Activated T-helper 17 cell treated with anti-CD3 and anti-CD28 coated beads, Interleukin-2, amount 50 U/mL, for 72 hours (primary cell): ENCODE results near the gene PRRC1. TPM values are rescaled to one million over a fixed set of nuclear protein-coding genes. Genes with fewer than 3 reads are reported as not detected.
A peak's percentile ranks its signal among the peaks of the same experiment; 100 is the strongest.
"Not testable (repeated sequence)": the region's sequence is repeated elsewhere in the genome, so short reads cannot be mapped to it uniquely, and the experiment has no call there.

ENCODE experiments used
- ATAC-seq: fragments of 150-1000 bp; cut with Tn5 transposase; replicated peaks from 2 replicates; pipeline ENCODE4 v1.10.0; 2021; ENCODE audit warnings: mild to moderate bottlenecking, moderate library complexity
- H3K27ac Mint-ChIP-seq: one replicate; pipeline ENCODE4 v1.8.0; 2022; ENCODE audit warnings: mixed read lengths
- H3K27me3 Mint-ChIP-seq: one replicate; pipeline ENCODE4 v1.8.0; 2022; ENCODE audit warnings: mixed read lengths
- H3K36me3 Mint-ChIP-seq: one replicate; pipeline ENCODE4 v1.8.0; 2022; ENCODE audit warnings: low read depth, mild to moderate bottlenecking, mixed read lengths
- H3K4me1 Mint-ChIP-seq: one replicate; pipeline ENCODE4 v1.8.0; 2022; ENCODE audit warnings: mixed read lengths
- H3K4me3 Mint-ChIP-seq: one replicate; pipeline ENCODE4 v1.8.0; 2022; ENCODE audit warnings: mild to moderate bottlenecking, mixed read lengths
- H3K9me3 Mint-ChIP-seq: one replicate; pipeline ENCODE4 v1.8.0; 2022; ENCODE audit warnings: mixed read lengths
- total RNA-seq, 2 donors: library from RNA; stranded (reverse); gene quantifications; one replicate each; pipeline ENCODE4 v1.2.3, GENCODE V29; 2022

The PRRC1 gene
- total RNA-seq, 2 donors from 2014 or later, result 31.3 to 39.1 TPM

GRCh38 chr5:127518319-127518621 is 830 bp downstream of the PRRC1 start:
- H3K27ac Mint-ChIP-seq, result peak overlapping the region; percentile 78

GRCh38 chr5:127519527-127519926 is 2.1 kb downstream of the PRRC1 start:
- Mint-ChIP-seq H3K36me3 (peaks cover 55% of the 10 kb centered on the region), H3K9me3 (peaks cover 8% of the 10 kb centered on the region), H3K4me1 (peaks cover 17% of the 10 kb centered on the region), H3K27me3 (peaks cover 8% of the 10 kb centered on the region), H3K27ac (no peak overlapping the region), H3K4me3 (peak overlapping the region; percentile 83)
- no peak for ATAC-seq

More at GRCh38 chr5:127518319-127518621, 830 bp downstream of the PRRC1 start:
- Mint-ChIP-seq H3K36me3 (peaks cover 42% of the 10 kb centered on the region), H3K4me1 (peaks cover 17% of the 10 kb centered on the region), H3K4me3 (peak overlapping the region; percentile 83), H3K9me3 (peaks cover 8% of the 10 kb centered on the region), H3K27me3 (peaks cover 10% of the 10 kb centered on the region)
- no peak for ATAC-seq

- ATAC-seq, result no peak
Measured at GRCh38 chr5:127521138-127521770, 3.8 kb downstream of the PRRC1 start.

GRCh38 chr5:127525181-127525580 is 7.7 kb downstream of the PRRC1 start:
- no peak for ATAC-seq
- H3K4me3 Mint-ChIP-seq, result no peak overlapping the region
- H3K4me1 Mint-ChIP-seq, result peaks cover 9% of the 10 kb centered on the region
- peaks cover 8% of the 10 kb centered on the region for H3K9me3 Mint-ChIP-seq
- no peak overlapping the region for H3K27ac Mint-ChIP-seq
- H3K36me3 Mint-ChIP-seq, result peaks cover 100% of the 10 kb centered on the region
- no peaks in the 10 kb centered on the region for H3K27me3 Mint-ChIP-seq

More at GRCh38 chr5:127521138-127521770, 3.8 kb downstream of the PRRC1 start:
- peaks cover 8% of the 10 kb centered on the region for H3K9me3 Mint-ChIP-seq
- peaks cover 17% of the 10 kb centered on the region for H3K4me1 Mint-ChIP-seq
- no peaks in the 10 kb centered on the region for H3K27me3 Mint-ChIP-seq
- H3K36me3 Mint-ChIP-seq, result peaks cover 72% of the 10 kb centered on the region
- H3K4me3 Mint-ChIP-seq, result no peak overlapping the region
- H3K27ac Mint-ChIP-seq, result no peak overlapping the region

- Mint-ChIP-seq H3K4me1 (no peaks in the 10 kb centered on the region), H3K4me3 (no peak overlapping the region), H3K36me3 (peaks cover 99% of the 10 kb centered on the region), H3K9me3 (no peaks in the 10 kb centered on the region), H3K27ac (no peak overlapping the region), H3K27me3 (no peaks in the 10 kb centered on the region)
- no peak for ATAC-seq
Measured at GRCh38 chr5:127529904-127530682, 12.7 kb downstream of the PRRC1 start.

- Mint-ChIP-seq H3K27ac (no peak overlapping the region), H3K4me1 (peaks cover 4% of the 10 kb centered on the region), H3K27me3 (no peaks in the 10 kb centered on the region), H3K9me3 (no peaks in the 10 kb centered on the region), H3K4me3 (no peak overlapping the region), H3K36me3 (peaks cover 96% of the 10 kb centered on the region)
- no peak for ATAC-seq
Measured at GRCh38 chr5:127536687-127537086, 19.2 kb downstream of the PRRC1 start.

GRCh38 chr5:127540553-127540952 is 23.1 kb downstream of the PRRC1 start:
- not testable (repeated sequence) for H3K4me3 Mint-ChIP-seq, ATAC-seq, H3K9me3 Mint-ChIP-seq, H3K27me3 Mint-ChIP-seq, H3K27ac Mint-ChIP-seq, H3K4me1 Mint-ChIP-seq
- peaks cover 82% of the 10 kb centered on the region for H3K36me3 Mint-ChIP-seq

GRCh38 chr5:127545249-127545648 is 27.8 kb downstream of the PRRC1 start:
- H3K9me3 Mint-ChIP-seq, H3K4me1 Mint-ChIP-seq, H3K4me3 Mint-ChIP-seq, ATAC-seq, H3K27me3 Mint-ChIP-seq, H3K27ac Mint-ChIP-seq: not testable (repeated sequence)
- H3K36me3 Mint-ChIP-seq, result peaks cover 79% of the 10 kb centered on the region

GRCh38 chr5:127549551-127549950 is 32.1 kb downstream of the PRRC1 start:
- Mint-ChIP-seq H3K36me3 (peaks cover 94% of the 10 kb centered on the region), H3K4me1 (peaks cover 8% of the 10 kb centered on the region), H3K27ac (peak overlapping the region; percentile 35), H3K27me3 (no peaks in the 10 kb centered on the region), H3K9me3 (no peaks in the 10 kb centered on the region), H3K4me3 (no peak overlapping the region)
- no peak for ATAC-seq

- H3K4me3 Mint-ChIP-seq, result no peak overlapping the region
- H3K27me3 Mint-ChIP-seq, result no peaks in the 10 kb centered on the region
- no peaks in the 10 kb centered on the region for H3K9me3 Mint-ChIP-seq
- H3K36me3 Mint-ChIP-seq, result peaks cover 92% of the 10 kb centered on the region
- H3K27ac Mint-ChIP-seq, result no peak overlapping the region
- peaks cover 6% of the 10 kb centered on the region for H3K4me1 Mint-ChIP-seq
- ATAC-seq, result no peak
Measured at GRCh38 chr5:127550652-127551409, 33.4 kb downstream of the PRRC1 start.

- no peaks in the 10 kb centered on the region for H3K4me1 Mint-ChIP-seq
- no peak overlapping the region for H3K27ac Mint-ChIP-seq
Measured at GRCh38 chr5:127551410-127552041, 34.1 kb downstream of the PRRC1 start.

GRCh38 chr5:127555826-127556225 is 38.4 kb downstream of the PRRC1 start:
- Mint-ChIP-seq H3K36me3 (peaks cover 44% of the 10 kb centered on the region), H3K4me1 (no peaks in the 10 kb centered on the region), H3K4me3 (no peak overlapping the region), H3K9me3 (no peaks in the 10 kb centered on the region), H3K27me3 (no peaks in the 10 kb centered on the region), H3K27ac (no peak overlapping the region)
- no peak for ATAC-seq

More at GRCh38 chr5:127551410-127552041, 34.1 kb downstream of the PRRC1 start:
- H3K4me3 Mint-ChIP-seq, result no peak overlapping the region
- no peaks in the 10 kb centered on the region for H3K9me3 Mint-ChIP-seq
- H3K36me3 Mint-ChIP-seq, result peaks cover 85% of the 10 kb centered on the region
- no peaks in the 10 kb centered on the region for H3K27me3 Mint-ChIP-seq
- no peak for ATAC-seq

GRCh38 chr5:127556609-127557334 is 39.3 kb downstream of the PRRC1 start:
- H3K27ac Mint-ChIP-seq, result no peak overlapping the region
- ATAC-seq, result no peak
- H3K4me1 Mint-ChIP-seq, result no peaks in the 10 kb centered on the region
- no peaks in the 10 kb centered on the region for H3K9me3 Mint-ChIP-seq
- no peaks in the 10 kb centered on the region for H3K27me3 Mint-ChIP-seq
- H3K4me3 Mint-ChIP-seq, result no peak overlapping the region
- H3K36me3 Mint-ChIP-seq, result peaks cover 35% of the 10 kb centered on the region

- H3K4me3 Mint-ChIP-seq, result no peak overlapping the region
- no peaks in the 10 kb centered on the region for H3K4me1 Mint-ChIP-seq
- H3K27ac Mint-ChIP-seq, result no peak overlapping the region
- ATAC-seq, result no peak
- peaks cover 23% of the 10 kb centered on the region for H3K36me3 Mint-ChIP-seq
- H3K9me3 Mint-ChIP-seq, result no peaks in the 10 kb centered on the region
- H3K27me3 Mint-ChIP-seq, result no peaks in the 10 kb centered on the region
Measured at GRCh38 chr5:127558273-127558672, 40.8 kb downstream of the PRRC1 start.
